Endothelial cell of umbilical vein (primary cell): Measurements from ENCODE around the gene ANKRD40CL. TPM values are rescaled to one million over a fixed set of nuclear protein-coding genes. Genes with fewer than 3 reads are reported as not detected.

Experiments used
- BruUV-seq: library from RNA; stranded (reverse); fragments of 400-500 nt; replicated peaks from 2 replicates; lab custom pipeline; 2021; lab: Mats Ljungman, UMichigan
- CTCF ChIA-PET: fragments of 300-600, 350-600 bp; sonication (Branson Sonifier 250); formaldehyde crosslinking; loops from one replicate; lab custom pipeline; 2021; ENCODE audit warnings: antibody characterized with exemption, inconsistent platforms; lab: Charles Lee
- POLR2A ChIA-PET: fragments of 300-600, 350-600 bp; sonication (Branson Sonifier 250); formaldehyde crosslinking; loops from one replicate; lab custom pipeline; 2021; ENCODE audit warnings: antibody characterized with exemption, inconsistent platforms; lab: Charles Lee
- DNase-seq: peaks from one replicate; pipeline ENCODE4 v3.0.0-alpha.2; 2011; ENCODE audit warnings: low read depth, low spot score
- FAIRE-seq: peaks from 2 replicates; lab custom pipeline; 2011; peaks lifted over from hg19 to GRCh38; lab: Jason Lieb, UNC
- H2AFZ ChIP-seq: 2 replicates; pipeline ENCODE4 v1.6.0; 2012; ENCODE audit warnings: low read depth, low read length, control low read depth, inconsistent platforms
- H3K27ac ChIP-seq: 2 replicates; pipeline ENCODE4 v1.5.1; 2011; ENCODE audit warnings: low read depth, mild to moderate bottlenecking, control low read depth, low read length, moderate library complexity; ENCODE audit not compliant: insufficient read depth
- H3K27me3 ChIP-seq, 2 experiments: 2 replicates each; pipeline versions ENCODE4 v1.6.0 to v1.6.1; 2011; ENCODE audit warnings: low read length in 2 of 2, mixed read lengths in 1 of 2; ENCODE audit not compliant: control insufficient read depth in 2 of 2, insufficient read depth in 2 of 2
- H3K36me3 ChIP-seq, 2 experiments: 2 replicates in 1 of 2; 3 replicates in 1 of 2; pipeline ENCODE4 v1.5.1; 2011; ENCODE audit warnings: low read length in 2 of 2, mild to moderate bottlenecking in 1 of 2, moderate library complexity in 1 of 2; ENCODE audit not compliant: control insufficient read depth in 2 of 2, insufficient read depth in 2 of 2; ENCODE audit errors: extremely low read depth in 1 of 2
- H3K4me1 ChIP-seq: 3 replicates; pipeline ENCODE4 v1.5.1; 2011; ENCODE audit warnings: mild to moderate bottlenecking, low read length; ENCODE audit not compliant: control insufficient read depth, insufficient read depth; ENCODE audit errors: extremely low read depth
- H3K4me2 ChIP-seq: 2 replicates; pipeline ENCODE4 v1.6.1; 2011; ENCODE audit warnings: low read length, control low read depth, mixed read lengths; ENCODE audit not compliant: insufficient read depth
- H3K4me3 ChIP-seq, 3 experiments: fragments of 200-600 bp in 1 of 3; sonication (generic), shearing (Covaris generic) in 1 of 3; replicated peaks in 1 of 3; 2 replicates each; pipeline ENCODE4 v1.5.1; 2011 to 2016; ENCODE audit warnings: control low read depth in 3 of 3, low read length in 3 of 3, mild to moderate bottlenecking in 2 of 3, inconsistent platforms in 1 of 3, low read depth in 1 of 3, moderate library complexity in 1 of 3; ENCODE audit not compliant: insufficient read depth in 1 of 3
- H3K79me2 ChIP-seq: 2 replicates; pipeline ENCODE4 v1.6.0; 2012; ENCODE audit warnings: low read length, inconsistent platforms; ENCODE audit not compliant: control insufficient read depth, insufficient read depth
- H3K9ac ChIP-seq: replicated peaks from 2 replicates; pipeline ENCODE3; 2011; ENCODE audit warnings: low read length, control low read depth; ENCODE audit not compliant: insufficient read depth; ENCODE audit errors: extremely low read depth
- H3K9me1 ChIP-seq: replicated peaks from 3 replicates; pipeline ENCODE4 v1.6.0; 2011; ENCODE audit warnings: mild to moderate bottlenecking, low read length; ENCODE audit not compliant: control insufficient read depth, insufficient read depth; ENCODE audit errors: extremely low read depth
- H3K9me3 ChIP-seq: replicated peaks from 2 replicates; pipeline ENCODE4 v1.5.1; 2012; ENCODE audit warnings: low read length, inconsistent platforms; ENCODE audit not compliant: control insufficient read depth, insufficient read depth
- H4K20me1 ChIP-seq: replicated peaks from 2 replicates; pipeline ENCODE3; 2011; ENCODE audit warnings: mild to moderate bottlenecking, low read length; ENCODE audit not compliant: control insufficient read depth, insufficient read depth; ENCODE audit errors: extremely low read depth
- CTCF ChIP-seq, 2 donors: IDR thresholded peaks; 1 replicate in 1 of 2; 2 replicates in 1 of 2; pipeline ENCODE4 v1.5.1; 2011; ENCODE audit warnings: low read length in 2 of 2, mild to moderate bottlenecking in 2 of 2, moderate library complexity in 2 of 2, control low read depth in 1 of 2, inconsistent platforms in 1 of 2, low read depth in 1 of 2; ENCODE audit not compliant: insufficient read depth in 1 of 2; ENCODE audit errors: extremely low read depth in 1 of 2
- EZH2 ChIP-seq: IDR thresholded peaks from 2 replicates; pipeline ENCODE4 v1.6.1; 2012; ENCODE audit warnings: borderline replicate concordance, low read depth, mild to moderate bottlenecking, moderate library complexity, low read length, inconsistent platforms; ENCODE audit not compliant: severe bottlenecking
- FOS ChIP-seq: IDR thresholded peaks from 2 replicates; pipeline ENCODE4 v1.6.1; 2011; ENCODE audit warnings: mild to moderate bottlenecking, low read length, moderate library complexity, borderline replicate concordance; ENCODE audit not compliant: insufficient read depth
- GATA2 ChIP-seq: IDR thresholded peaks from 2 replicates; pipeline ENCODE4 v1.7.0; 2011; ENCODE audit warnings: low read depth, mild to moderate bottlenecking, moderate library complexity, mixed read lengths, low read length; ENCODE audit not compliant: insufficient read length, insufficient read depth
- JUN ChIP-seq: IDR thresholded peaks from 2 replicates; pipeline ENCODE4 v1.6.1; 2011; ENCODE audit warnings: borderline replicate concordance, low read depth; ENCODE audit not compliant: insufficient read length, insufficient read depth
- MAX ChIP-seq: IDR thresholded peaks from 2 replicates; pipeline ENCODE4 v1.6.1; 2011; ENCODE audit not compliant: insufficient read depth, insufficient read length
- MYC ChIP-seq: IDR thresholded peaks from one replicate; pipeline ENCODE4 v1.6.1; 2011; ENCODE audit warnings: mild to moderate bottlenecking, low read depth, low read length
- POLR2A ChIP-seq: IDR thresholded peaks from 2 replicates; pipeline ENCODE4 v1.6.1; 2012; ENCODE audit warnings: low read depth, mild to moderate bottlenecking, control low read depth, low read length
- POLR2AphosphoS5 ChIP-seq: IDR thresholded peaks from 2 replicates; pipeline ENCODE4 v1.6.1; 2012; ENCODE audit warnings: low read depth, mild to moderate bottlenecking, control low read depth, low read length, moderate library complexity; ENCODE audit not compliant: insufficient read depth
- dilution Hi-C: fragments of 300-500 bp; cut with MboI; formaldehyde crosslinking; loops from one replicate; pipeline ENCODE4 v1.15.0; 2019; ENCODE audit warnings: low sequenced_read_pairs; ENCODE audit not compliant: extremely low pct_ligation_motif_present
- intact Hi-C: fragments of 100-400 bp; cut with micrococcal nuclease; formaldehyde crosslinking; loops from one replicate; pipeline ENCODE4 v1.10.0; 2022
- polyA plus RNA-seq, 4 experiments: library from polyadenylated mRNA; depleted of rRNA in 3 of 4; stranded (reverse) in 3 of 4; unstranded in 1 of 4; fragments of >200 nt; gene quantifications; 2 replicates each; pipeline versions ENCODE4 v1.2.1 to v1.2.3, GENCODE V29; 2011 to 2012; ENCODE audit warnings: missing spikeins in 1 of 4
- total RNA-seq: library from RNA; stranded (reverse); gene quantifications from 2 replicates; pipeline ENCODE4 v1.2.3, GENCODE V29; 2021

Gene ANKRD40CL
- total and polyA plus RNA-seq, 2 donors (not counting 3 experiments of a cell fraction or from before 2014, with no cell fraction given), result not detected

- DNase-seq, result peak; percentile 27
- H4K20me1 ChIP-seq, result no peaks in the 10 kb centered on the region
- ChIA-PET CTCF (interaction anchor here (4.2 kb wide), 1 partner anchor 18 kb away, joined by 30 read pairs; no protein-coding TSS in a partner anchor), POLR2A (interaction anchor here (0.6 kb wide), 1 partner anchor 101 kb away, joined by 3 read pairs; the partner anchor contains the start of gene TOB1)
- no peak overlapping the region for H3K4me2 ChIP-seq
- no peaks in the 10 kb centered on the region for H3K79me2 ChIP-seq
- TF ChIP-seq POLR2AphosphoS5 (no peak), EZH2 (no peak), JUN (no peak), CTCF (IDR thresholded peaks at IDR 0.05; ENCODE audit: extremely low read depth in 1 of 2, insufficient read depth in 1 of 2, low read depth in 1 of 2, low read length in 2 of 2) (no peak), FOS (no peak), GATA2 (no peak), MAX (no peak), MYC (no peak), POLR2A (no peak)
- BruUV-seq, result no TSS peak
- no peaks in the 10 kb centered on the region for H3K36me3 ChIP-seq
- FAIRE-seq, result no peak
- dilution Hi-C loops, result no loop called here
- no peak overlapping the region for H3K4me3 ChIP-seq
- H3K9me1 ChIP-seq, result no peaks in the 10 kb centered on the region
- no peak overlapping the region for H3K9ac ChIP-seq
- H2AFZ ChIP-seq, result peak overlapping the region; percentile 26
- H3K27me3 ChIP-seq, result peaks cover 7 to 9% of the 10 kb centered on the region in 2 experiments
- H3K9me3 ChIP-seq, result no peaks in the 10 kb centered on the region
- intact Hi-C loops, result no loop called here
- H3K4me1 ChIP-seq, result no peaks in the 10 kb centered on the region
- no peak overlapping the region for H3K27ac ChIP-seq
These were observed 1.7 kb downstream of the ANKRD40CL start for GRCh38 chr17:50765454-50766221.
